Brain microvascular endothelial cell (primary cell): ENCODE measurements around the gene XG.
A peak's percentile ranks its signal among the peaks of the same experiment; 100 is the strongest.
"Not testable (repeated sequence)": the region's sequence is repeated elsewhere in the genome, so short reads cannot be mapped to it uniquely, and the experiment has no call there.

Experiments used
- DNase-seq: peaks from one replicate; pipeline ENCODE4 v3.0.0-alpha.2; 2020
- H3K27ac ChIP-seq: fragments of 250-450 bp; sonication (Bioruptor Pico); 2 replicates; pipeline ENCODE4 v1.5.1; 2020; ENCODE audit warnings: mild to moderate bottlenecking, moderate library complexity
- H3K27me3 ChIP-seq: fragments of 250-450 bp; sonication (Bioruptor Pico); replicated peaks from 2 replicates; pipeline ENCODE4 v1.5.1; 2020; ENCODE audit warnings: mild to moderate bottlenecking
- H3K36me3 ChIP-seq: fragments of 250-450 bp; sonication (Bioruptor Pico); replicated peaks from 2 replicates; pipeline ENCODE4 v1.5.1; 2020; ENCODE audit warnings: mild to moderate bottlenecking
- H3K4me3 ChIP-seq: 2 replicates; pipeline ENCODE4 v1.5.1; 2011; ENCODE audit warnings: low read depth, mild to moderate bottlenecking, control low read depth, low read length, moderate library complexity
- in situ Hi-C: cut with HindIII; loops from 2 replicates; pipeline ENCODE4 v1.10.0; 2017; ENCODE audit warnings: low sequenced_read_pairs, low pct_ligation_motif_present
- TF ChIP-seq, protein P1 (sequence below): IDR thresholded peaks from 2 replicates; pipeline ENCODE4 v1.5.1; 2011; ENCODE audit warnings: low read depth, mild to moderate bottlenecking, moderate library complexity, low read length, control low read depth, inconsistent platforms; ENCODE audit errors: missing control alignments

Gene XG, protein sequence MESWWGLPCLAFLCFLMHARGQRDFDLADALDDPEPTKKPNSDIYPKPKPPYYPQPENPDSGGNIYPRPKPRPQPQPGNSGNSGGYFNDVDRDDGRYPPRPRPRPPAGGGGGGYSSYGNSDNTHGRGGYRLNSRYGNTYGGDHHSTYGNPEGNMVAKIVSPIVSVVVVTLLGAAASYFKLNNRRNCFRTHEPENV

DNA sequence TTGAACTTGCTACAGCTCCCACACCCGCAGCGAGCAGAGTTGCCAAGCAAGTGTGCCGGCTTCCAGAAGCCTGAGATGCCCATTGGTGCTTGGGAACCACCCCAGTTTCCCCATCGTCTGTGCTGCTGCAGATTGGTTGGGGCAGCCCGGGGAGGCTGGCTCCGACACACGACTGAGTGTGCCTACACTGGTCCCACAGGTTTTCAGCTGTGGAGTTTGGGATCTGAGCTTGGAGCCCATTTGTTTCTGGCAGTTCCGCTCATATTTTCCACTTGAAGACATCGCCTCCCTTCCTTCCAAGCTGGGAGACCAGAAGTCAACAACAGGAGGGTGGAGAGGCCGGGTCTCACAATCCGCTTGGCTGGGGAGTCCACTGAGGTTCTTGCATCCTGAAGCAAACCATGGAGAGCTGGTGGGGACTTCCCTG lies at the start of gene XG:
Gene XG, plus strand, starts transcription at position 167 of the 427 bp plus-strand sequence. Its CDS starts 235 bp downstream, at position 402.
- H3K27me3 ChIP-seq, DNase-seq, H3K4me3 ChIP-seq, in situ Hi-C loops, H3K27ac ChIP-seq, H3K36me3 ChIP-seq: not testable (repeated sequence)

DNA sequence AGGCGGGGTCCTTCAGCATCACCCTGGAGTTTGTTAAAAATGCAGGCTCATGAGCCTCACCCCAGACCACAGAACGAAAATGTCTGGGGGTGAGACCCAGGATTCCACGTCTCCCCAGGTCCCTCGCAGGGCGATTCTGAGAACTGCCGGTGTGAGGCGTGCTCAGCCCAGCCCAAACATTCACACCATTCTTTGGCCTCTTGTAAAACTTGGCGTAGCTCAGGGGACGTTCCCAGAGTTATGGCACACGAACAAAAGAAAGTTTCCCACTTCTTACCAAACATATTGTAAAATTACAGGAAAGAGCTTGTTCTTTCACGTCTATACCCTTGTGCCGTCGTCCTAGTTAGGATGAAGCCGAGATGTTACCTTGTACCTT lies 47.9 kb upstream of the XG start:
- H3K36me3 ChIP-seq = peaks cover 4% of the 10 kb centered on the region
- no peak for DNase-seq
- H3K27me3 ChIP-seq = no peaks in the 10 kb centered on the region
- TF ChIP-seq, protein P1, sequence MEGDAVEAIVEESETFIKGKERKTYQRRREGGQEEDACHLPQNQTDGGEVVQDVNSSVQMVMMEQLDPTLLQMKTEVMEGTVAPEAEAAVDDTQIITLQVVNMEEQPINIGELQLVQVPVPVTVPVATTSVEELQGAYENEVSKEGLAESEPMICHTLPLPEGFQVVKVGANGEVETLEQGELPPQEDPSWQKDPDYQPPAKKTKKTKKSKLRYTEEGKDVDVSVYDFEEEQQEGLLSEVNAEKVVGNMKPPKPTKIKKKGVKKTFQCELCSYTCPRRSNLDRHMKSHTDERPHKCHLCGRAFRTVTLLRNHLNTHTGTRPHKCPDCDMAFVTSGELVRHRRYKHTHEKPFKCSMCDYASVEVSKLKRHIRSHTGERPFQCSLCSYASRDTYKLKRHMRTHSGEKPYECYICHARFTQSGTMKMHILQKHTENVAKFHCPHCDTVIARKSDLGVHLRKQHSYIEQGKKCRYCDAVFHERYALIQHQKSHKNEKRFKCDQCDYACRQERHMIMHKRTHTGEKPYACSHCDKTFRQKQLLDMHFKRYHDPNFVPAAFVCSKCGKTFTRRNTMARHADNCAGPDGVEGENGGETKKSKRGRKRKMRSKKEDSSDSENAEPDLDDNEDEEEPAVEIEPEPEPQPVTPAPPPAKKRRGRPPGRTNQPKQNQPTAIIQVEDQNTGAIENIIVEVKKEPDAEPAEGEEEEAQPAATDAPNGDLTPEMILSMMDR = no peak
- in situ Hi-C loops = no loop called here
- peak overlapping the region; percentile 2 for H3K27ac ChIP-seq
- H3K4me3 ChIP-seq = no peak overlapping the region

DNA sequence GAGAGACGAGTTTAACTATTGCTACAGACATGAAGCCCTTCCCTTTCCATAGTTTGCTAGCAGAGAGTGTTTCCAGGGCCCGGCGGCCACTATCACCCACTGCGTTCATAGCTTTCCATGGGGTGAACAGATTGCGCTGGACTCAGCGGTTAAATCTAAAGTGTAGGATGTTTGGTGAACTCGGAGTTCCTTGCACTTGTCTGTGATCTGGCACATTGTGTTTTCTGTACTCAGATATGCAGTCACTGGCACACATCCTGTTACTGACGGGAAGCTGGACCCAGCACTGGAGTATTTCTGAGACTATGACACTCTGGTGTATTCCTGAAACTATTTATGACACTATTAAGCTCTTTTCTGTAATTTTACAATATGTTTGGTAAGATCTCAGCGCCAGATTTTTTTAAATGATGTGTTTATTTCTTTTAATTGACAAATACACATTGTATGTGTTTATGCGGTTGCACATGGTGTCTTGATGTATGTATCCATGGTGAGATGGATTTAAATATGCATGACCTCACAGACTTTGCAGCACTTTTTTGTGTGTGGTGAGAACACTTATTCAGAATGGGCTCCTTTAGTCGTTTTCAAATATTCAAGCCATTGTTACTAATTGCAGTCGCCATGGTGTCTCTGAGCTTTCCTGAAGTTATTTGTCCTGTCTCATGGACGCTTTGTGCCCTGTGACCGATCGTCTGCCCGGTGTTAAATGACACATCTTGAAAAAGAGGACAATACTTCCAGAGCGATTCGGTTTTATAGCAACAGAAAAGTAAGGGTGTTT lies 46.6 kb upstream of the XG start:
- in situ Hi-C loops = no loop called here
- Histone ChIP-seq H3K27ac (no peak overlapping the region), H3K36me3 (peaks cover 3% of the 10 kb centered on the region), H3K27me3 (no peaks in the 10 kb centered on the region), H3K4me3 (no peak overlapping the region)
- TF ChIP-seq, protein P1 = no peak
- no peak for DNase-seq

DNA sequence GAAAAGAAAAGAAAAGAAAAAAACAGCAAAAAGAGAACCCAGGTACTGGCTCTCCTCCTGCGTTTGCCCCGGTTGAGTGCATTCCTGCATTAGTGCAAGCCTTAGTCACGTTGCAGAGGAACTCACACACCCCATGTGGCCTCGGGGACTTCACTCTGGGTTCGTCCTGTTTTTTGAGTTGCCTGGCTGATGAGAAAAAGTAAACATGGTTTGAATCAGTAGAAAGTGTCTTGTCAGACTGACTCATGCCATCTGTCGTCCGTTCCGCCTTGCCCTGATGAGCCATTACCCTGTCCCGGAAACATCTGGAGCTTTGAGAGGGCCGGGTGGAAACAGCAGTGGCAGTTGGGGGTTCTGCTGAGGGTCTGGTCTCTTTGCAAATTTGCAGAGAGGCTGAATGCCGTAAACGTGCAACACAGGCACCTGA lies 44.5 kb upstream of the XG start:
- peak; percentile 93 for DNase-seq
- TF ChIP-seq, protein P1 = no peak
- in situ Hi-C loops = no loop called here
- no peaks in the 10 kb centered on the region for H3K36me3 ChIP-seq
- H3K27me3 ChIP-seq = no peaks in the 10 kb centered on the region
- H3K4me3 ChIP-seq = no peak overlapping the region
- H3K27ac ChIP-seq = peak overlapping the region; percentile 76

DNA sequence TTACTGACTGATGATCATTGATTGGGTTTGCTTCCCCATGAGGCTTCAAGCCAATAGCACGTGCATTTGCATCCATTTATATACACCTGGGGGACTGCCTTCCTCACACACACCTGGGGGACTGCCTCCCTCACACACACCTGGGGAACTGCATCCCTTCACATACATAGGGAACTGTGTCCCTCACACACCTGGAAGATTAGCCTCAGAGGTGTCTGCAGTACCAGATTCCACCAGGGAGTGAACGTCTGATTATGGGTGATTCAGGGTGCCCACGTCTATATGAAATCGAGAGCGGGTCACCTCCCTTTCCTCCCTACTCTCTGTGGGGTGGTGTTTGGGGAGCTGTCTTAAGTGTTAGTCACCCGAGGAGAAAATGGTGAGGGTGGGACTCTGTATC lies 43.8 kb upstream of the XG start:
- Histone ChIP-seq H3K4me3 (no peak overlapping the region), H3K27me3 (no peaks in the 10 kb centered on the region), H3K36me3 (peaks cover 5% of the 10 kb centered on the region), H3K27ac (peak overlapping the region; percentile 76)
- DNase-seq = no peak
- TF ChIP-seq, protein P1 = peak; percentile 14
- in situ Hi-C loops = no loop called here

DNA sequence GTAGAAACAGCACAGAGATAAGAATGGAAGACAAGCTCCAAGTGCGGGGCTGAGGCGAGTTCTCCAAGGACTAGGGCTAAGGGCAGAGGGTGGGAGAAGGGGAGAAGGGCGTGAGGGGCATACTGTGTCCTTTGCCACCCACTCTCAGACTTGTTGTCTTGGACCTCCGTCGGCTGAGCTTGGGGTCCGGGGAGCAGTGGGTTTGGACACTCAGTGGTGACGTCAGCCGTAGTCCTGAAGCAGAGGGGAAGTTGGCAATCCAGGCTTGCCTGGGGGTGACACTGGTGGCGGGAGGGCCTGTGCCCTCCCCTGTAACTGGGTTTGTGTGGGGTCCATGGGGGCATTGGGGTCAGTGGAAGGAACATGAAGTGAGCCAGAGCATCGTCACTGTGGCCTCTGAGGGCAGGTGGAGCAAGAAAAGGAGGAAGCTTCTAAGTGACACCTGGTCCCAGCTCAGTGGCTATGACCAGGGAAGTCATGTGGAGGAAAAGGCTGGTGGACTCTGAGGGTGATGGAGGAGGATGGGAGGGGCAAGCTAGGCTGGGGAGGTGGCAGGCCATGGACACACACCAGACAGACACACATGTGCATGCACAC lies 43.1 kb upstream of the XG start:
- H3K27me3 ChIP-seq = no peaks in the 10 kb centered on the region
- H3K36me3 ChIP-seq = peaks cover 11% of the 10 kb centered on the region
- in situ Hi-C loops = no loop called here
- TF ChIP-seq, protein P1 = no peak
- DNase-seq = no peak
- no peak overlapping the region for H3K4me3 ChIP-seq
- H3K27ac ChIP-seq = peak overlapping the region; percentile 76
